NCI-H128 (cell line): ENCODE measurements around the gene NOL4L.

Experiments used
- DNase-seq: peaks from one replicate; lab custom pipeline; 2025; ENCODE audit not compliant: unreplicated experiment; lab: John Stamatoyannopoulos, UW

Gene NOL4L

DNA sequence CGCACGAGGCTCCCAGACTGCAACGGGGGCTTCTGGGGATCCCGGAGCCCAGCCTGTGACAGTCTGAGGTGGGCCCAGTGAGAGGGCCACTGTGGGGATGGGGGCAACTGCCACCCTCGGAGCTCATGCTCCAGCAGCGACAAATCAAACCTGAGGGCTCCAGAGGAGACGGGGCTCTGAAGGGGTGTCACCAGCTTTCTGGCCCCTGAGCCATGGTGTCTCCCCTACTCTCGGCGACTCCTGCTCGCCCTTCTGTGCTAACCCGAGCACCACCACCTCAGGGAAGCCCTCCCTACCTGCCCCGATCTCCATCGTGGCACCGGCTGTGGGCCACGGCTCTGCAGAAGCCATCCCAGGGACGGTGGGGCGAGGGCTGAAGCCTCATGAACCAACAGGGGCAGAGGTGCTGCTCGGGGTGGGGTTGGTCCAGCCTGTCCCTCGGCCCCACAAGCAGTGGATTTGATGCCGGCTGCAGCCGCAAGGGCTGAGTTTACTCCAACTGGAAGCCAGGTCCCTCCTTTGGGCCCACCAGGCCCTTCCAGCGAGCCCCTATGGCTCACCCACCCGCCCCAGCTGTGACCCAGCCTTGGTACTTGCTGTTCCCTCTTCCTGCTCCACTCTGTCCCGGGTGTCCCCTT lies 124.3 kb downstream of the NOL4L start:
- no peak for DNase-seq

GRCh38 chr20:32460231-32460630 lies 124.9 kb downstream of the NOL4L start:
- DNase-seq: no peak

DNA sequence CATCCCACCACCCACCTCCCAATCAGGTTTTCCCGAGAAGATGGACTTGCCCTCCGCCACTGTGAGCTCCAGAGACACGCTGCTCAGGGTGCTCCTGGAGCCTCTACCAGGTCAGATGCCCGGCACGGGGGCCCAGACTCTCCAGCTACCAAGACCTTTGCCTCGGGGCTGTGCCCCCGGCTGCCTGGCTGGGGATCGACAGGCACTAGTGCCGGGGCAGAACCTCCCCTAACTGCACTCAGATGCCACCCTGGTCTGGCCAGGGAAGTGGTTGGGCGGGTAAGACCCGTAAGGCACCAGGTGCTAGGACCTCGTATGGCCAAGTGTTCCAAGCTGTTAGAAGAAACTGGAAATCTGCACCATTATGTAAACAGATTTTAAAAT lies 126.3 kb downstream of the NOL4L start:
- DNase-seq: no peak

GRCh38 chr20:32458061-32458836 lies 126.9 kb downstream of the NOL4L start:
- no peak for DNase-seq

DNA sequence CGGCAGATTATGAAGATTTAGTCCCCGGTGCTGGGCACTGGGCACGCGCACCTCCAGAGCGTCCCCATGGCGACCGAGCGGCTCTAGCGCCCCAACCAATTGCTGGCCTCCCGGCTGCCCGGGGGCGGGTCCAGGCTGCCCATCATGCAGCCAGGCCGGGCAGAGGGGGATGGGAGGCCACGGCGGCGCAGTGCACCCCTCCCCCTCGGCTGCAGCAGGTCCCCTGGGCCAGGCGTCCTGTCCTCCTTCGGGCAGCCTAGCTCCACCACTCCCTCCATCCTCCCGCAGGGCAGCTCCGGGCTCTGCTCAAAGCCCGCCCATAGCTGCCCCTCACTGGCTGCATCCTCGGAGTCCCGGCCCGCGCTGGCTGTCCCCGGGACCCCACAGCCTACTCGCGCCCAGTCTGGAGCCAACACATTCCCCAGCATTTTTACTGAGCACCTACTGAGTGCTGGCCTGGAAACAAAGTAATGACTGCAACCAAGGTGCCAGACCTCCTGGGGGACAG lies 127.6 kb downstream of the NOL4L start:
- peak; percentile 15 for DNase-seq

DNA sequence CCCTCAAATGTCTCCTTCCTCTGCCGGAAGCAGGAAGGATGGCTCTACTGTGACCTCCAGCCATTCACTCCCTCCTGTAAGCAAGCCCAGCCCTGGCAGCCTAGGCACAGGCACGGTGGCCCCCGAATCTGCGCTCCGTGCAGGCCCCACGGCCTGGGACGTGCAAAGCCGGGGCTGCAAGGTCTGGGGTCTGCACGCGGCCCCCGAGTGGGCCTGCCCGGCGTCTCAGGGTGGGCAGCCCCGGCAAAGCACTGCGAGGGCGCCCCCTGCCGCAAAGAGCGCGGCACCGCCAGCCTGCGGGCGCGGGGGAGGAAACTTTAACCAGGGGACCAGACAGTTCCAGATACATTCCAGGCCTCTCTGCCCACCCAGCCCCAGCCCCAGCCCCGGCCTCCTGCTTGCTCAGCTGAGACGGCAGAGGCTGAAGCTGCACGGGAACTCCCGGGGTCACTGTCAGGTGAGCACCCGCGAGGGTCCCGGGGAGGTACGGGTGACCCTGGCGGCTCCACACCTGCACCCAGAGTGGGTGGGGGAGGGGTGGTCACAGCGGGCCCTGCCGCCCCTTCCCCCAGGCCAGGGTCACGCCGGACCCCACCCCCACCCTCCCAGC lies 128.2 kb downstream of the NOL4L start:
- no peak for DNase-seq

DNA sequence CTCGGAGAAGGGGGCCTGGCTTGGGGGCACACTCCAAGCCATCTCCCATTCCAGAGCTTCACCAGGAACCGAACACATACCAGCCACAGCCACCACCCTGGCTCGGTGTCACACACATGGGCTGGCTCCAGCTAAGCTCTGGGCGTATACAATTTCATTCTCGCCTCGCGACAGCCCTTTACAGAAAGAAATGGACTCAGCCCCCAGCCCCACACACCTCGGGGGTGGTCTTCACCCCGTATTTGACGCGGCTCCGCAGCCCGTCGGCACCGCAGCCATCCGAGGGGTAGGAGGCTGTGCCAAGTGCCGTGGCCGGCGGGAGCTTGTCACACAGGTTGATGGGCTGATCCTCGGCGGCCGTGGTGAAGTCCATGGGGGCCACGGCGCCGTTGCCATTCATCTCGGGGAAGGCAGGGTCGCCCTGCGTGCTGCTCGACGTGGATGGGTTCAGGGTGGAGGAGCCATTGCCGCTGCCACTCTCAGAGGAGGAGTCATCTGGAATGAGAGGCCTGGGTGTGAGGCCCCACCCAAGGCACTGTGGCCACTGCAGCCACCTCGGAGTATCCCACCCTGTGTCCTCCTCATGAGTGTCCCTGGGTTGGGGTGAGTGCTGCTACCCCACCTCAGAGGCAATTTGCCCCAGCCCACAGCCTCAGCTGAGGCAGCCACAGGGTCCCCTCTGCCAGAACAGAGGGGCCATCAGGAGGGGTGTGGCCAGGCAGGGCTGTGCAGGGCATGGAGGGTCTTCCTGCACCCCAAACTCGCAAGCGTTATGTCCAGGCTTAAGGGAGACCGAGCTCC lies 129.0 kb downstream of the NOL4L start:
- no peak for DNase-seq

- DNase-seq: no peak
Observed at GRCh38 chr20:32455171-32455900, 129.8 kb downstream of the NOL4L start.

DNA sequence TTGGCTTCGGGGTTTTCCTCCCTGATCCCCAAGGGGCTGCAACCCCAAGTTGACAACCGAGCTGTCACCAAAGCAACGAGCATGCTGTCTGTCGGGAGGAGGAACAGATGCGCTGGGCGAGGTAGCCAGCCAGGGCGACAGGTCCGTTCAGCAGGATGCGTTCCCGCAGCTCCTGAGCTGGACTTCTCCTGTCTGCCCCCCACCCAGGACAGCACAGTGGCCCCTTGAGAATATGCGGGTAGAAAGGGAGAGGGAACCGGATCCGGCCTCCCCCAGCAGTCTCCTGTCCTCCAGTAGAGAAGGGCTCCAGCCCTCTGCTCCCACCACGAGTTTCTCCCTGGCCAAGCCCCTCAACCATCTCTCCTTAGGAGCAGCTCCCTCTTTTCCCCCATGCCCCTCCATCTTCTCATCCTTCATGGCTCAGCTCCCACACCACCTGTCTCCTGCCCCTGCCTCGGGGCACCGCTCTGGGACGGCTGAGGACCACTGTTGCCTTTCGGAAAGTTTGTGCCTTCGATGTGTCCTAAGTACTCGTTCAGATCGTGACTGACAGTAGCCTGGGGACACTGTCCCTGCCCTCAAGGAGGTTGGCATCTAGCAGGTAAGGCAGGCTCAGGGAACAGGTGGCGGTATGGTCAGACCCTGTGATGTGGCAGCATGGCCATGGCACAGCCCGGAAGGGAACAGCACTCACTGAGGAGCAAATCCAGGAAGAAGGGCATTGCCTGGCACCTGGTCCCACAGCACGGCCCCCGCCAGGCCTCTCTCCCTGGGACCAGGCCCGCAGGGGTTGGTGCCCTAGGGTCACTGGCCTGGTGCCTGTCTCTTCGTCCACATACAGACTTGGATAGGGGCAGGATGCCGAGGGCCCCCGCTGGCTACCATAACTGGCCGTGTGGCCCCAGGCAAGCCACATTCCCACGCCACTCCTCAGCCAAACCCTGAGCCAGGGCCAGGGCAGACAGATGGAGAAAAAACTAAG lies 130.7 kb downstream of the NOL4L start:
- no peak for DNase-seq

GRCh38 chr20:32453467-32454163 lies 131.5 kb downstream of the NOL4L start:
- DNase-seq: no peak

DNA sequence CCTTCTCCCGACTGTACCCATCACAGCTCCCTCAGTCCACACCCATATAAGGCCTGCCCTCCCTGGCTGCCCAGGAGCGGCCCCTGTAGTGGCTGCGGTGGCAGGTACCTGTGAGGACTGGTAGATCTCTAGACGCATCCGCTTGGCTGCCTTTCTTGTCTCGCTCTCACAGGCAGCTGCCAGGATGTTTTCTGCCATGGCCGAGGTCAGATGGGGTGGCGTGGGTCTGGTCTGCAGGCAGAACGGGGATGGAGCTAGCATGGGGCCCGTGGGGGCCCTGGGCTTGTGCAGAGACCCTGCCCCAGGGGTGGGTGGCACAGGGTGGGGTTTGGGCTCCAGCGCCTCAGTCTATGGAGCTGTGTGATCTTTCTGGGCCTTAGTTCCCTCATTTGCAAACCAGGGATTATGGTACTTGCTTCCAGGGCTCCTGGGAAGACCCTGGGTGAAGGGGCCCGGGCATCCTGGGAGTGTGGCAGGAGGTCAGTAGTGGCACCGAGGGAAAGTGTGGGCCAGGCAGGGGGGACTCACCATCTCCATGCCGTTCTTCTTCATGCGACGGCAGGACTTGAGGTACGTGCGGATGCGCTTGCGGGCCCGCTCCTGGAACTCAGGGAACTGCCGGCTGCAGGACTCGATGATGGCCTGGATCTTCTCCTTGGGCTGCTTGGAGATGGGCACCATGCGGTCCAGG lies 132.2 kb downstream of the NOL4L start:
- DNase-seq: no peak

DNA sequence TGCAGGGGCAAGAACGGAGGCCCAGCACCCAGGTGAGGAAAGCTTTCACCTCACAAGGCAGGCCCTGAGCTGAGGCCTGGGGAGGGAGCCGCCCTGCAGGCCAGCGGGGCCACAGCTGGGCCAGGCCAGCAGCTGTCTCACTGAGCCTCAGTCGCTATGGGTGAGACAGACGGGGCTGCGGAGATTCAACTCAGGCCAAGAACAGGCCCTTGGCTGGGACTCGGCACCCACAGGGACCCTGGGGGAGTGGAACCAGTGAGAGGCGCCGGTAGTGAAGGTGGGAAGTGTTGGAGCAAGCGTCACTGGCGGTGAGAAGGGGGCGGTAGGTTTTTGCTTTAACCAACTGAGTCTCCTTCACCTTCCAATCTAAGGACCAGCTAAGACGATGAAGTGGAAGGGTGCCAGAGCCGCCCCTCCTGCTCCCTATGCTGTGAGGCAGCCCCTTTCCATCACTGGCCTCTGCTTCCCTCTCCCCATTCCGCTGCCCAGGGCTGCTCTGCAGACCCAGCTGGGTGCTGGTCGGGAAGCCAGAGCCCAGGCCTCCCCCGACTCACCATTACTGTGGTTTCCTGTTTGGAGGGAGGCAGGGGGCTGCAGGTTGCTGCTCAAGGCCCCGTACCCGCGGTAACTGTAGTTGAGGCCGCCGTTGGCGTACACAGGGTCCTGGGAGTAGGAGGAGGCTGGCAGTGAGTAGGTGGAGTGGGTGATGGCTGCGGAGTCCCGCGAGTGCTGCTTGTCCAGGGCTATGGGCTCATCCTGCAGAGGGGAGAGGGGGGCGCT lies 133.3 kb downstream of the NOL4L start:
- DNase-seq: no peak

DNA sequence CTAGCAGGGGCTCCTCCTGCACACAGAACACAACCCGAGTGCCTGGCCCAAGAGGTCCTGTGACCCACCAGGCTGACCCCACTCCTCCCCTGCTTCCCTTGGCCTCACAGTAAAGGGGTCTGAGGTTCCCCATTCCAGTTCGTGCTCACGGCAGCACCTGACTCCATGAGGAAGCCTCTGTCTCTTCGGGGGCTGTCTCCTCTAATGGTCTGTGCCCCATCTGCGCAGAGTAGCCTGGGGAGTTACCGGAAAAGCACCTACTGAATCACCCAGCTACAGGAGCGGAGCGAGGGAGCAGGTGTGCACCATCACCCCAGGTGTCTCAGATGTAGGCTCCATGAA lies 133.8 kb downstream of the NOL4L start:
- no peak for DNase-seq

DNA sequence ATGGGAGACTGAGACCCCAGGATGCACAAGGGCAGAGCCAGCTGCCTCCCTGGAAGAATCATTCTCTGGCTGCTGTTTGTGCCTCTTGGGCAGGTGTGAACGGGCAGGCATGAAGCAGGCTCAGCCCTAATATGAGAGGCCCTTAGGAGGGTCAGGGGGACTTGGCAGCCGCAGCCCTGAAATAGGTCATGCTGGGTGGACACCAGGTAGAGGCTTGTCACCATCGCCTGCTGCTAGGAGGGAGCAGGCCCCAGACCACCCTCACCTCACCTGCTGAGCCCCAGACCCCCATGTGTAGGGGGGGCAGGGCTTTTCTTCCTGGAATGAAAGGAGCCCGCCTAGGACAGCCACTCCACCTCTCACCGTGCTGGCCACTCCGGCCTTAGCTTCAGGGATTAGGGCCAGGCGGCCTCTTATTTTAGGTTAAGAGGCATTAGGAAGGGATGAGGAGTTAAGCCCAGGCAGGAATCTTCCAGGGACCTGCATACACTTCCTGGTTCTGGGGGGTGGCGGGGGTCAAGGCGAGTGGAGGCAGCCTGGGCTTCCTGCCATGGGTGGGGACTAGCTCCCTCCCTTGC lies 134.6 kb downstream of the NOL4L start:
- no peak for DNase-seq

DNA sequence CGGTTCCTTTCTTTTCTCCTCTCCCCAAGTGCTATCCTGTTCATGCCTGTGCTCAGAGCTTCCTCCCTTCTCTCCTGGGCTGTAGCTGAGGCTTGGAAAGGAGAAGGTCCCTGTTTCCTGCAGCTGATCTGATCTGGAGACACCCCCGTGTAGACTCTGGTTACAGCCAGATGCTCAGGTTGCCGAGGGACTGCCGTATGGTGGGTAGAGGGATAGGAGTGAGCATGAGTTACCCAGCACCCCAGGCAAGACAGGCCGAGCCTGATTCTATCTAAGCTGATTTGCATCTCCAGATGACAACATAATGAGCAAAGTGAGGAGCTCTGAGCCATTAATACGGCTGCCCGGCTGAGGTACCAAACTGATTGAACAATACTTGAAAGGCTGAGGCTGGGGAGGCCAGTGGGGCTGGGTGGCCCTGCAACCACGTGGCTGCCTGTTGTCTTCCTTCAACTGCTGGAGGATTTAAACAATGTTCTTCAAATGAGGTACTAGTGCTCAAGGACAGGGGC lies 135.2 kb downstream of the NOL4L start:
- DNase-seq: no peak

DNA sequence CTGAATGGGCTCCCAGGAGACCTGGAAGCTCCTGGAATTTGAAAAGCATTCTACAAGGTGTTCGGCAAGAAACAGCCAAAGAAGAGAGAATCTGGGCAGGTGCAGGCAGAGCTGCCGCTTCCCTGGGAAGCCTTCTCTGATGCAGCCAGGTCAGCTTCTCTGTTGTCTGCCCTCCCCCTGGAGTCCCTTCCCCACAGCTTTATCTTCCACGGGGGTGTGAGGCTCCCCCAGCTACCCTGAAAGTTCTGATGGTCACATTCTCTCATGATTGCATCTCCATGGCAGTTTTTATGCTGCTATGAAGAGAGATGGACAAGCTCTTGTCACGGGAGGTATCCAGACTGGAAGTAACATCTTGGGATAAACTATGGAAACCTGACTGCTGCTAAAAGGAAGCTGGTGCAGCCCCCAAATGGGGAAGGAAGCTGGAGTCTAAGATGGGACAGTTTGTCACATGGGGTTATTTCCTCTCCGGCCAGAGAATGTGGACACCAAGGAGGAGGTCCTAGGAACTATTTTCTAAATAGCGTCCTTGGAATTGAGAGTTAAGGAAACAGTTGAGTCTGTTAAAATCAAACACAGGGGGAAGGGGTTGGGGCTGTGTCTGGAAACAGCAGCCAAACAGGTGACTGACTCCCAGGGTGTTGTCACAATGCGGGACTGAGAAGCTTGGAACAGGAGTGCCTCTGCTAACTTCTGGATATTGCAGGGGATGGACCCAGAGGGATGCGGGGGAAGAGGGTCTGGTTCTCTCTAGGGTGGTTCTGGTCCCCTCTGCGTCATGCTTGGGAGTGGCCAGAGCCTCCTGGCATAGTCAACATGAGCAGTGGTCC lies 135.9 kb downstream of the NOL4L start:
- no peak for DNase-seq
